Progenitor cell of endocrine pancreas (in vitro differentiated cells): Measurements from ENCODE around the gene PTGES3. TPM values are rescaled to one million over a fixed set of nuclear protein-coding genes. Genes with fewer than 3 reads are reported as not detected.

ENCODE experiments used
- DNase-seq: peaks from one replicate; pipeline ENCODE4 v3.0.0; 2021; ENCODE audit warnings: low spot score; ENCODE audit not compliant: unreplicated experiment
- H3K27ac Mint-ChIP-seq: 2 replicates; pipeline ENCODE4 v1.8.0; 2021; ENCODE audit warnings: mild to moderate bottlenecking, moderate library complexity, mixed read lengths
- H3K27me3 Mint-ChIP-seq: 2 replicates; pipeline ENCODE4 v1.8.0; 2021; ENCODE audit warnings: mixed read lengths
- H3K36me3 Mint-ChIP-seq: 2 replicates; pipeline ENCODE4 v1.8.0; 2022; ENCODE audit warnings: mixed read lengths; ENCODE audit not compliant: insufficient read depth
- H3K4me1 Mint-ChIP-seq: 2 replicates; pipeline ENCODE4 v1.8.0; 2021; ENCODE audit warnings: low read depth, mixed read lengths
- H3K4me3 Mint-ChIP-seq: 2 replicates; pipeline ENCODE4 v1.8.0; 2021; ENCODE audit warnings: low read depth, mild to moderate bottlenecking, moderate library complexity, mixed read lengths
- H3K9me3 Mint-ChIP-seq: 2 replicates; pipeline ENCODE4 v1.8.0; 2021; ENCODE audit warnings: low read depth, mixed read lengths
- CTCF ChIP-seq: fragments of 200-600 bp; sonication (generic); IDR thresholded peaks from one replicate; pipeline ENCODE4 v1.5.0; 2021; ENCODE audit warnings: antibody characterized with exemption, mild to moderate bottlenecking; ENCODE audit not compliant: unreplicated experiment
- total RNA-seq: library from RNA; stranded (reverse); gene quantifications from 2 replicates; pipeline ENCODE4 v1.2.1, GENCODE V29; 2021

PTGES3 gene
- total RNA-seq, 1 donor from 2014 or later = 234 TPM

GRCh38 chr12:56633468-56634241 is 54.4 kb downstream of the PTGES3 start:
- no peak for TF ChIP-seq CTCF
- H3K36me3 Mint-ChIP-seq = peaks cover 7% of the 10 kb centered on the region
- DNase-seq = no peak
- H3K4me3 Mint-ChIP-seq = peak overlapping the region; percentile 84
- H3K9me3 Mint-ChIP-seq = no peaks in the 10 kb centered on the region
- H3K27me3 Mint-ChIP-seq = no peaks in the 10 kb centered on the region
- H3K27ac Mint-ChIP-seq = peak overlapping the region; percentile 94
- H3K4me1 Mint-ChIP-seq = peaks cover 61% of the 10 kb centered on the region

- TF ChIP-seq CTCF = no peak
- peaks cover 2% of the 10 kb centered on the region for H3K36me3 Mint-ChIP-seq
- H3K9me3 Mint-ChIP-seq = no peaks in the 10 kb centered on the region
- peak overlapping the region; percentile 84 for H3K4me3 Mint-ChIP-seq
- peak overlapping the region; percentile 77 for H3K27ac Mint-ChIP-seq
- DNase-seq = no peak
- no peaks in the 10 kb centered on the region for H3K27me3 Mint-ChIP-seq
- peaks cover 66% of the 10 kb centered on the region for H3K4me1 Mint-ChIP-seq
These were observed 55.2 kb downstream of the PTGES3 start for GRCh38 chr12:56632701-56633467.

GRCh38 chr12:56631790-56632700 is 56.0 kb downstream of the PTGES3 start:
- no peak for TF ChIP-seq CTCF
- Mint-ChIP-seq H3K36me3 (no peaks in the 10 kb centered on the region), H3K27ac (peak overlapping the region; percentile 77), H3K4me1 (peaks cover 59% of the 10 kb centered on the region), H3K27me3 (no peaks in the 10 kb centered on the region), H3K9me3 (no peaks in the 10 kb centered on the region), H3K4me3 (peak overlapping the region; percentile 84)
- peak; percentile 25 for DNase-seq

GRCh38 chr12:56630180-56630632 is 57.9 kb downstream of the PTGES3 start, which contains the start of gene BAZ2A:
Gene BAZ2A, minus strand, starts transcription at chr12:56630326. Its CDS starts 12,796 bp downstream, at chr12:56617530.
- H3K27me3 Mint-ChIP-seq = no peaks in the 10 kb centered on the region
- H3K9me3 Mint-ChIP-seq = no peaks in the 10 kb centered on the region
- peak; percentile 72 for DNase-seq
- H3K27ac Mint-ChIP-seq = peak within 1 kb of the TSS; percentile 96
- no peak for TF ChIP-seq CTCF
- peaks cover 1% of the 10 kb centered on the region for H3K36me3 Mint-ChIP-seq
- peaks cover 45% of the 10 kb centered on the region for H3K4me1 Mint-ChIP-seq
- H3K4me3 Mint-ChIP-seq = peak within 1 kb of the TSS; percentile 92
